Measurements from ENCODE around the gene SNUPN.
"Not testable (repeated sequence)": the region's sequence is repeated elsewhere in the genome, so short reads cannot be mapped to it uniquely, and the experiment has no call there.

The SNUPN gene

DNA sequence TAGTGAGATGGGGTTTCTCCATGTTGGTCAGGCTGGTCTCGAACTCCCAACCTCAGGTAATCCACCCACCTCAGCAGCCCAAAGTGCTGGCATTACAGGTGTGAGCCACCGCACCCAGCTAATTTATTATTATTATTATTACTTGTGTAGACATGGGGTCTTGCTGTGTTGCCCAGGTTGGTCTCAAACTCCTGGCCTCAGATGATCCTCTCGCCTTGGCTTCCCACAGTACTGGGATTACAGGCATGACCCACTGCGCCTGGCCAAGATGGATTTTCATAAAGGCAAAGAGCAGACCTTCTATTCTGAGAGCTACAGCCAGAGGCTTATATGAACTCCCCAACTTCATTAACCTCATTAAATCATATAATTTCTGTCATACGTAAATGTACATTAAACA, 63.6 kb downstream of the SNUPN start:
- Histone ChIP-seq H3K36me3 (ENCODE audit: low read depth) (peaks cover 20% of the 10 kb centered on the region), H3K27ac (ENCODE audit: poor library complexity, severe bottlenecking) (no peak overlapping the region), H3K9me3 (ENCODE audit: severe bottlenecking) (no peaks in the 10 kb centered on the region), H3K4me3 (ENCODE audit: severe bottlenecking) (no peak overlapping the region), H3K4me1 (ENCODE audit: insufficient read depth, poor library complexity, severe bottlenecking) (no peaks in the 10 kb centered on the region), H3K27me3 (ENCODE audit: insufficient read depth, poor library complexity, severe bottlenecking) (no peaks in the 10 kb centered on the region)
- ATAC-seq (ENCODE audit: low read depth) (no peak), DNase-seq (ENCODE audit: low spot score) (no peak)
- no peak for TF ChIP-seq CTCF (IDR thresholded peaks at IDR 0.05; ENCODE audit: poor library complexity, severe bottlenecking)

- H3K27me3 ChIP-seq (ENCODE audit: insufficient read depth, poor library complexity, severe bottlenecking); H3K4me1 ChIP-seq (ENCODE audit: insufficient read depth, poor library complexity, severe bottlenecking); H3K27ac ChIP-seq (ENCODE audit: poor library complexity, severe bottlenecking); ATAC-seq (ENCODE audit: low read depth); DNase-seq (ENCODE audit: low spot score); H3K9me3 ChIP-seq (ENCODE audit: severe bottlenecking); H3K4me3 ChIP-seq (ENCODE audit: severe bottlenecking): not testable (repeated sequence)
- H3K36me3 ChIP-seq (ENCODE audit: low read depth): peaks cover 10% of the 10 kb centered on the region; the same call in 1 of the 2 replicates
These were observed 66.2 kb downstream of the SNUPN start for GRCh38 chr15:75559360-75559759.

- H3K27me3 ChIP-seq (ENCODE audit: insufficient read depth, poor library complexity, severe bottlenecking); ATAC-seq (ENCODE audit: low read depth); H3K4me1 ChIP-seq (ENCODE audit: insufficient read depth, poor library complexity, severe bottlenecking); H3K9me3 ChIP-seq (ENCODE audit: severe bottlenecking); H3K4me3 ChIP-seq (ENCODE audit: severe bottlenecking); H3K27ac ChIP-seq (ENCODE audit: poor library complexity, severe bottlenecking); DNase-seq (ENCODE audit: low spot score): not testable (repeated sequence)
- peaks cover 10% of the 10 kb centered on the region; the same call in 1 of the 2 replicates for H3K36me3 ChIP-seq (ENCODE audit: low read depth)
These were observed 66.6 kb downstream of the SNUPN start for GRCh38 chr15:75558955-75559354.

DNA sequence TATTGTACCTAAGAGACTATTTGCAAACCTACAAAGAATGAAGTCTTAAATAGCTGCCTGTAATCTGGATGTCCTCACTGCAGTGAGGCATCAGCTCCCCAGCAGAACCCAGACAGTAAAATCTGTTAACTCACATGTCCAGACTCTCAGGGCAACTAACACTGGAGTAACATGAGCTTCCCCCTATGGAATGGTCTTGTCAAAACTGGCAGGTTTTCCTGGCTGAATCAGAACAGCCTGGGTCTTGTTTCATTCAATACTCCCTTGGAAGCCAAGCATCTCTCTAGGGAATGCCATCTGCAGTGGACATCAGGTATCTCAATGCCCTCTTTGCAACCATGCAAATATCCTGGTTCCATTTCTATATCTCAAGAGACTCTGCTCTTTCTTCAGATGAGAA, 70.8 kb downstream of the SNUPN start:
- no peak for TF ChIP-seq CTCF (IDR thresholded peaks at IDR 0.05; ENCODE audit: poor library complexity, severe bottlenecking)
- H3K27ac ChIP-seq (ENCODE audit: poor library complexity, severe bottlenecking): no peak overlapping the region
- ATAC-seq (ENCODE audit: low read depth): peak; percentile 90

GRCh38 chr15:75553659-75554058, 71.9 kb downstream of the SNUPN start:
- ATAC-seq (ENCODE audit: low read depth) (no peak), DNase-seq (ENCODE audit: low spot score) (no peak)
- H3K4me3 ChIP-seq (ENCODE audit: severe bottlenecking): no peak overlapping the region
- H3K4me1 ChIP-seq (ENCODE audit: insufficient read depth, poor library complexity, severe bottlenecking): no peaks in the 10 kb centered on the region
- no peaks in the 10 kb centered on the region for H3K9me3 ChIP-seq (ENCODE audit: severe bottlenecking)
- H3K27me3 ChIP-seq (ENCODE audit: insufficient read depth, poor library complexity, severe bottlenecking): no peaks in the 10 kb centered on the region
- peaks cover 6% of the 10 kb centered on the region; the same call in 1 of the 2 replicates for H3K36me3 ChIP-seq (ENCODE audit: low read depth)
- no peak for TF ChIP-seq CTCF (IDR thresholded peaks at IDR 0.05; ENCODE audit: poor library complexity, severe bottlenecking)
- H3K27ac ChIP-seq (ENCODE audit: poor library complexity, severe bottlenecking): no peak overlapping the region

More for the DNA sequence above, 70.8 kb downstream of the SNUPN start:
- Histone ChIP-seq H3K36me3 (ENCODE audit: low read depth) (peaks cover under 1% of the 10 kb centered on the region), H3K4me1 (ENCODE audit: insufficient read depth, poor library complexity, severe bottlenecking) (no peaks in the 10 kb centered on the region), H3K27me3 (ENCODE audit: insufficient read depth, poor library complexity, severe bottlenecking) (no peaks in the 10 kb centered on the region), H3K9me3 (ENCODE audit: severe bottlenecking) (no peaks in the 10 kb centered on the region), H3K4me3 (ENCODE audit: severe bottlenecking) (no peak overlapping the region)
- DNase-seq (ENCODE audit: low spot score): no peak

DNA sequence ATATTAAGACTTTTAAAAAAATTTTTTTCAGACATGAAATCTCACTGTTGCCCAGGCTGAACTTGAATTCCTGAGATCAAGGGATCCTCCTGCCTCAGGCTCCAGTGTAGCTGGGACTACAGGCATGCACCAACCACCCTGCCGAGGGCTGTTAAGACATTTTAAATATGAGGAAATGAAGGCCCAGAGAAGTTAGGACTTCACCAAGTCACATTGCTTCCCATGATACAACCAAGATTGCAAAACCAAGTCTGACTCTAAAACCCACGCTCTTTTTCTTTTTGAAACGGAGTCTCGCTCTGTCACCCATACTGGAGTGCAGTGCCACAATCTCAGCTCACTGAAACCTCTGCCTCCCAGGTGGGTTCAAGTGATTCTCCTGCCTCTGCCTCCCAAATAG, 74.4 kb downstream of the SNUPN start:
- Histone ChIP-seq H3K27me3 (ENCODE audit: insufficient read depth, poor library complexity, severe bottlenecking) (no peaks in the 10 kb centered on the region), H3K27ac (ENCODE audit: poor library complexity, severe bottlenecking) (no peak overlapping the region), H3K9me3 (ENCODE audit: severe bottlenecking) (no peaks in the 10 kb centered on the region), H3K4me1 (ENCODE audit: insufficient read depth, poor library complexity, severe bottlenecking) (no peaks in the 10 kb centered on the region), H3K36me3 (ENCODE audit: low read depth) (peaks cover 6% of the 10 kb centered on the region; the same call in 1 of the 2 replicates), H3K4me3 (ENCODE audit: severe bottlenecking) (no peak overlapping the region)
- no peak for TF ChIP-seq CTCF (IDR thresholded peaks at IDR 0.05; ENCODE audit: poor library complexity, severe bottlenecking)
- ATAC-seq (ENCODE audit: low read depth) (no peak), DNase-seq (ENCODE audit: low spot score) (no peak)

Data from RWPE2 (cell line).